WI38 (cell line): ENCODE measurements around the gene MLLT10.

ENCODE experiments used
- H3K4me3 ChIP-seq: 2 replicates; pipeline ENCODE4 v1.5.1; 2011; ENCODE audit warnings: low read depth, mild to moderate bottlenecking, control low read depth, low read length
- TF ChIP-seq, protein P1 (sequence below): IDR thresholded peaks from 2 replicates; pipeline ENCODE4 v1.5.1; 2012; ENCODE audit warnings: low read depth, mild to moderate bottlenecking, control low read depth, low read length

The MLLT10 gene

DNA sequence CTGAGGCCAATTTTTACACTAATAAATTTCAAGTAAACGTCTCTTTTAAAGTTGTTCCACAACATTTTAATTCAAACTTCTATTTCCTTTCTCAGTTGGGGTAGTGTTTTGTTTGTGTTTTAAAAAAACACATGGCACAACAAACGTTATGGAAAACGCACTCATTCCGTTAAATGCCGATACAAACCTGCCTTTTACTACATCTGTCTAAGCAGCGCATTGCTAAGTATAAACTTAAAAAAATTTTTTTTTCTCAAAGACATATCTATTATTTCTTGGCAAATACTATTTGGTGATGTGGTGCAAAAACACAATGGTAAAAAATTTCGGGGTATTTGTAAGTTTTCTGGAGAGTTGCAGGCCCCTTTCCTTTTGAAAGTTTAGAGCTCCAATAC, 9.9 kb upstream of the MLLT10 start:
- H3K4me3 ChIP-seq: peak overlapping the region; percentile 70
- TF ChIP-seq, protein P1, sequence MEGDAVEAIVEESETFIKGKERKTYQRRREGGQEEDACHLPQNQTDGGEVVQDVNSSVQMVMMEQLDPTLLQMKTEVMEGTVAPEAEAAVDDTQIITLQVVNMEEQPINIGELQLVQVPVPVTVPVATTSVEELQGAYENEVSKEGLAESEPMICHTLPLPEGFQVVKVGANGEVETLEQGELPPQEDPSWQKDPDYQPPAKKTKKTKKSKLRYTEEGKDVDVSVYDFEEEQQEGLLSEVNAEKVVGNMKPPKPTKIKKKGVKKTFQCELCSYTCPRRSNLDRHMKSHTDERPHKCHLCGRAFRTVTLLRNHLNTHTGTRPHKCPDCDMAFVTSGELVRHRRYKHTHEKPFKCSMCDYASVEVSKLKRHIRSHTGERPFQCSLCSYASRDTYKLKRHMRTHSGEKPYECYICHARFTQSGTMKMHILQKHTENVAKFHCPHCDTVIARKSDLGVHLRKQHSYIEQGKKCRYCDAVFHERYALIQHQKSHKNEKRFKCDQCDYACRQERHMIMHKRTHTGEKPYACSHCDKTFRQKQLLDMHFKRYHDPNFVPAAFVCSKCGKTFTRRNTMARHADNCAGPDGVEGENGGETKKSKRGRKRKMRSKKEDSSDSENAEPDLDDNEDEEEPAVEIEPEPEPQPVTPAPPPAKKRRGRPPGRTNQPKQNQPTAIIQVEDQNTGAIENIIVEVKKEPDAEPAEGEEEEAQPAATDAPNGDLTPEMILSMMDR: no peak

DNA sequence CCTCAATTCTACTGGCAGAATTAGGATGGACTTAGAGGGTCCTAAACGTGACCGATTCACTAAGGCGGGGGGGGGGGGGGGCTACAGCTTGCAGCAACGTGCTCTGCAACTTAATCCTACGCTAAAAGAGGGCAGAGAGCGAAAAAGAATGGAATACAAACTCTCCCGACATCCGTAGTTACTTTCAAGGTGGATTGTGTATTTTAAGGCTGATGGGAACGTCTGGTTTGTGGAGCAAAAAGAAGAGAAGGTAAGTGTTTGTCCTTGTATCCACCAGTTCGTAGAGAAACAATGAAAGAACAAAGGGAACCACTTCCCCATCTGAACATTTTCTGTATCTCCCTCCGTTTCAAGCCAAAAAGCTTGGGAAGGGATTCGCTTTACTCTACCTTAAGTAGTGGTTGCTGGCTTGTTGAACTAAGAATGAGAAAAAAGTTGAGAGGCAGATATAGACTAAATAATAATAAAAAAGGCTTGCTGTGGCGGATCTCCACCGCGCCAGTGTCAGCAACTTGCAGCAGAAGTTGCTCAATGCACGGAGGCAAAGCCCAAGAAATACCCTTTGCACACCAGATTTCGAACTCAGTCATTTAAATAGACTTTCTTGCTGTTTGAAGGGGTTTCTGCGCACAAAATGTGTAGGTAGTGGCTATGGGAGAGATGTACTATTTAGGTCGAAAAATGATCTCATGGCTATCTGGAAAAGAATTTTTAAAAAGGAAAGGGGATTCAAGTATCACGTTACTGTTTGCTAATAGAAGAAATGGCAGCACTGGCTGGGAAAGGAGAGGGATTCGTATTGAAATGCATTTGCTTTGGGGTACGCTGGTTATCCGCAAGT, 9.3 kb upstream of the MLLT10 start:
- TF ChIP-seq, protein P1: no peak
- peak overlapping the region; percentile 70 for H3K4me3 ChIP-seq

DNA sequence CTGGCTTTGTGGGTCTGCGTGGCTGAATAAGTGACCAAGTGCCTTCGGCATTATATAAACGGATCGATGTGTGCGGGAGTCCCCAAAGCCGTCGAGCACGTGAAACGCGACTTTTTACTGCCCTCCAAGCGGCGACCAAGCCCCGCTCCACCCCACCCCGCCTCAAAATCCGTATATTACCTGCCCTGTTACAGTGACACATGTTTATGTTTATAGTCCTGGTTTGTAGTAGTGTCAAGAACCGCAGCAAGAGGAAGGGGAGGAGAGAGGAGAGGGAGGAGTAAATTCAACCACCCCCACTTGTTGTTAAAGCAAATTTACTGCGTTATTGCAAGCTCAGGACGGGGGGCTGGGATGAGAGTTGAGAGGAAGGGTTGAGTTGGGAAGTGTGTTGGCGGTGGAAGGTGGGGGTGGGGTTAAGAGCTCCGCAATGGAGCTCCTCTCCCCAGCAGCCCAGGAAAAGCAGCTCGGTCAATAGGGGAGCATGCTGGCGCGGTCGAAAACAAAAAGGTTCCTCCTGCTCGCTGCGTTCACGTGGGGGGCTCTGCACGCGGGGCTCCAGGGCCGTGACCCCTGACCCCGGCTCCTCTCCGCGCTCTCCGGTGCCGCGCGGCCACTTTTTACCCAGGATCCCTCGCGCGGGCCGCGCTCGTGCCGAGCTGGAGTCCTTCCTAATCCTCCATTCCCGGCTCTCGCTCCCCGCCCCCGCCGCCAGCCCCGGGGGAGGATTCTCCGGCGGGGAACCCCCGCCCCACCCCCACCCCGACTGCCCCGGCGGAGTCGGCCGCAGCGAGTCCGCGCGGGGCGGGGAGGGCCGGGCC, 8.5 kb upstream of the MLLT10 start, which contains the start of gene SKIDA1:
TSS of gene SKIDA1 (minus strand) at position 316 of the 821 bp plus-strand sequence. CDS start 7,860 bp downstream, outside the sequence.
- H3K4me3 ChIP-seq: peak within 1 kb of the TSS; percentile 70
- TF ChIP-seq, protein P1: no peak

DNA sequence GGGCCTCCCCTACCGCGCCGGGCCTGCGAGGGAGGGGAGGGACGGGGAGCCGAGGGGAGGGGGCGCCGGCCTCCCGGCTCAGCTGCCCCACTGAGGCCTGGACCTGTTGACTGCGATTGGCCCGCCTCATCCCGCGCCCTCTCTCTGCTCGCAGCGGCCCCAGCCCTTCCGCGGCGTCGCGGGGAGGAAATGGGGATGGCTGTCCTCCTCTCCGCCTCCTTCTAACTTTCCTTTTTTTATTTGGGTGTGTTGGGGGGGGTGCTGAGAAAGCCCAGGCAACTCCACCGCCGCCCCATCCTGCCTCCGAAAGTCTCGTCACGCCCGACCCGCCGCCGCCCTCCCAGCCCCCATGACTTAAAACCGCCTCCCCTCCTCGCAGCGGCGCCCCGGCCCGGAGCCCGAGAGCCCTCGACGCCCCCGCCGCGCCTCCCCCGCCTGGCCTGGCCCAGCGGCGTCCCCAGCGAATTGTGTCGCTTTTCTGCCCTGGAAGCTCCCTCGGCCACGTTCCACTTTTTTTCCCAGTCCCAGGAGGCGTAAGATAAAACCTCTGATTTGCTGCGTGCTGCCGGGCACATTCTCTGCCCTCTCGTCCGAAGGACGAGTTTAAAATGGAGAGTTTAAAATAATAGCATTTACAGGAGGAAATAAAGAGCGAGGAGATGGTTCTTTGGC, 7.7 kb upstream of the MLLT10 start:
- TF ChIP-seq, protein P1: no peak
- H3K4me3 ChIP-seq: peak overlapping the region; percentile 70

DNA sequence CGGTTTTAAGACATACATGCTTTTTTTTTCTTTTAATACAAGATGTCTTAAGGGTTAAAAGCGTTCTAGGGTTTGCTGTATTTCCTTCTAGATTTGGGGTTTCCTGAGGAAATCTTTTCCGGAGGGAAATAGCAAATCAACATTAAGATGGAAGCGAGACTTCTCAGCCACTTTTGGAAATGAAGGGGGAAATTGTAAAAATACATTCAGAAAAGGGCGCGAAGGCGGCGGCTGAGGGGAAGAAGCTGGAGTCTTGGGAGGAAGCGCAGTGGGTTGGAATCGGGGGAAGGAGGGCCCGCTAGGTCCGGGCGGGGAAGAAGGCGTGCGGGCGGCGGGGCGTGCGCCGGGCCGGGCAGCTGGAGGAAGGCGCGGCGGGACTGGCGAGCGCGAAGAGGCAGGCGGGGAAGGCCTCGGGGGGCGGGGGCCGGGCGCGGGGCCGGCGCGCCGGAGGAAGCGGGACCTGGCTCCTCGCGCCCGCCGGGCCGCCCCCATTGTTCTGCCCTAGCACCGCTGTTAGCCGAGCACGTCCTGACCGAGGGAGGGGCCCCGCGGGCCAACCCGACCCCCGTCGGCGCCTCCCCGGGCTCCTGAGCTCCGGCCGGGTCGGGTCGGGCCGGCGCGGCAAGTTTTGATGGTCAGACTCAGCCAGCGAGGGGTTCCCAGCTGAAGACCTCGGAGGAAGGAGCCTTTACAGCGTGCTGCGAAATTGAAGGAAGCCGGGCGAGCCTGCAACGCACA, 7.0 kb upstream of the MLLT10 start:
- H3K4me3 ChIP-seq: peak overlapping the region; percentile 70
- TF ChIP-seq, protein P1: no peak

DNA sequence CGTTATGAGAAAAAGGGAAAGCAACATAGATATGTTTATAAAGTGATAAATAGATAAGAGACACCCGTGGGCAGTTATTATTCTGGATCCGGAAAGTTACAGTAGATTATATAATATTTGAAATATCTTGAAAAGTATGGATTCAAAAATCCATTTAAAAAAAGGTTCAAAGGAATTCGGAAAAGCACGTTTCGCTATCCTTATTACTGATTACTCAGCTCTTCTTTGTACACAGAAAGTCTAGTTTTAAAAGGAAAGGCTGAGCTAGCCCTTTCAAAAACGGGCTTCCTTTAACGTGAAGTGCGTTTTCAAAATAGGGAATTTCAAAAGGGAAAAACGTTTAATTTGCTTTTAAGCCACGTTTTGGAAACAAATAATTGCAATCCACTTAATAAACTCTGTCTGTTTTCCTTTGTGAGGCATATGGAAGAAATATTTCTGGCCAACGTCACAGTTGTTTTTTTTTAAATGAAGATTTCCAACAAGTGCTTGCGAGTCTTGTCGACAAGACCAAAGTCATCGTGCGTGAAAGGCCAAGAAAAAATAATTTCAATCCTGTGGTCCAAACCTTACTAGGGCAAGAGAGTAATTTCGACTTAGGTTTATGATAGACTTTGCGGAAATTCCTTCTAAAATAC, 6.3 kb upstream of the MLLT10 start:
- TF ChIP-seq, protein P1: no peak
- peak overlapping the region; percentile 70 for H3K4me3 ChIP-seq
